CD4-positive, alpha-beta T cell treated with Interleukin-15 for 4 hours (primary cell): Measurements from ENCODE around the gene ZBTB7C.

ENCODE experiments used
- DNase-seq: peaks from one replicate; pipeline ENCODE4 v3.0.0-alpha.2; 2020; ENCODE audit warnings: low spot score

ZBTB7C gene

DNA sequence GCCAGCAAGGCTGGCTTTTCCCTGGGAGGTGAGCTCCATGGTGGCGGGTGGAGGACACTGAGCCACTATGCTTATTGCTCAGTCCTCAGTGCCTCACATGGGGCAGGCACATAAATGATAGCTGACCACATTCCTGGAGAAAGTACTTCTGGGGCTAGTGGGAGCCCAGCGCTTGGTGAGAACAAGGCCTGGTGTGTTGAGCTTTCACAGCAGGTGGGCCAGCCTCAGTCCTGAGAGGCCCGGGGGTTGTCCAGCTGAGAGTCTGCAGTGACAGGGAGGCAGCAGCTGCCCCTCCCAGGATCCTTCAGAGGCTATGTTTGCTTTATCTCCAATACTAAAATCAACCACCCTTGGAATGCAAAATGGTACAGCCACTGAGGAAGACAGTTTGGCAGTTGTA is 217.7 kb downstream of the ZBTB7C start:
- no peak for DNase-seq

DNA sequence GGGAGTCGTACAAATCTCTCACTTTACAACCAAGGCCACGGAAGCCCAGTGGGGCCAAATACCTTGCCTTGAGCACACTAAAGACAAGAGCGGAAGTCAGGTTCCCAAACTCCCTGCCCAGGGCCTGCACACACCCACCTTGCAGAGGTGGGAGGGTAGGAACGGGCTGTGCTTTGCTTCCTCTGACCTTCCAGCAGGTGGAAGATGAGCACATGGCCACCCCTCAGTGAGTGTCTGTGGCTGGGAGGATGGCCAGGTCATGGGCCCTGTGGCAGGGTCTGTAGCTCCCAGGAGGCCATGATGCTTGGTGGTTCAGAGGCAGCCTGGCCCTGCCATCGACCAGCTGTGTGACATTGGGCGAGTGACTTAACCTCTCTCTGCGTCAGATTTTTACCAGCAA is 218.2 kb downstream of the ZBTB7C start:
- DNase-seq = no peak

DNA sequence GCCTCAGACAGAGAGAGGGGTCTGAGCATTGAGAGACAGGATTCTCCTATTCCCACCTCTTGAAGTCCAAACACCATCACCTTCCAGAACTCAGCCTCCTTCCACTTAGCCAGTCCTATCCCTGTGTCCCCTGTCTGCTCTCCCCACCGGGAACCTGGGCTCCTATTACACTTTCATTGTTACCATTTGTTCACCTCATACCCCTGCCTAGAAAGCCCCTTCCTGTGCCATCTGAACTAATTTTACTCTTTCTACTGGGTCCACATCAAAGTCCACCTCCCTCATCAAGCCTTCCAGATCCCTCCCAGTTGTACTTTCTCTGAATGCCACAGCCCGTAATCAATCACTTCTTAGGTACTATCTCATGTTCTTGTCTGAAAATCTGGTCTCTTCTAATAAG is 220.6 kb downstream of the ZBTB7C start:
- no peak for DNase-seq

DNA sequence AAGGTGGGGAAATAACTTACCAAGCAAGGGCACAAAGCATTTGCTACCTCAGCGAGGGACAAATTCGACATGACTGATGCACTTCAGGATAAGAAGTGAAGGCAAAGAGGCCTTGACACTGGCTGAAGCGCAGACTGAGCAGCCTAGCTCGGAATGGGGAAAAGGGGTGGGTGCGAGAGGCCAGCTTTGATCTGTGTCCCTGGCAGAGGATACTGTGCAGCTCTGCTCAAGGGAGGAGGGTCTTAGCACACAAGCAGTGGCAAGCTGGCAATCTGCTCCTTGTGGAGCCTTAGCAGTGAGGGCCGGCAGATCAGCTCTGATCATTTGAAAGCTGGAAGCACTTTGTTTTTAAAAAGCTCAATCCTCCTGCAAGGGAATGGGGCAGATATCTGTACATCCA is 222.3 kb downstream of the ZBTB7C start:
- DNase-seq = no peak

DNA sequence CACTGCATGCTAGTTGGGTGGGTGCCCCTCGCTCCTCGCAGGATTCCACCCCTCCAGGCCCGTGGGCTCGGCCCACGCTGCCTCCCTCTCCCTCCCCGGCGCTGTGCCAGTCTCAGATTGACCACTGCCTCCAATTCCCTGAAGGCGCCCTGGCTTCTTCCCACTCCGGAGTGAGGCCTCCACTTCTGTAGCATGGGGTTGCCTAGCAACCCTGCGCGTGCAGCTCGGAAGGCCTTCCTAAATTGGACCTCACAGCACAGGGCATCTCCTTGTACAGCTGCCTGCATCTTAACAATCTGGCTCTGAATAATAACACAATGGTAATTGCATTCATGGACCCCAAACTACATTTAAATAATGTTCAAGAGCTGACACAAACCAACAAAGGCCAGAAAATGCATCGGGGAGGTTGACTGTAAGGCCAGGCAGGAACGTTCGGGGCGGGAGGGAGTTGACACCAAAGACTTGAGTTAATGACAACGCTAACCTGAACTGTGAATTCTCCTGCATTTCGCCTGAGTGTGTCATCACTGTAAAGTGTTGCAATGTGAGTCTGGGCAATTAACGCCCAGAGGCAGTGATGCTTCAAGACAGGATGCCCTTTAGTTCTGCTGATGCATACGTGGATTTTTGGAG is 222.9 kb downstream of the ZBTB7C start:
- no peak for DNase-seq

DNA sequence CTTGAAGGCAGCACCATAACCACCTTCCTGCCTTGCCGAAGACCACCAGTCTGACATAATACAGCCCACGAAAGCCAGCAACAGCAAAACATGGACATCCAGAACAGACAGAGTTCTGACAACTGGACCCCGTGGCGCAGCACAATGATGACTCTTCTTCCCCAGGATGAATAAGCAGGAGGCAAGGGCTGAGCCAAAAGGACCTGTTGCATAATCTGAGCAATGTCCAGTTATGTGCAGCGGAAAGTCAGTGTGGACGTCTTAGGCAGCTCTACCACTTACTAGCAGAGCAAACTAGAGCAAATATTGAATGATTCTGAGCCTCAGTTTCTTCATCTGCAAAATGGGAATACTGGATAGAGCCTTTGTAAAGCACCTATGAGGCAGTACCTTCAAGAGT is 225.1 kb downstream of the ZBTB7C start:
- no peak for DNase-seq

DNA sequence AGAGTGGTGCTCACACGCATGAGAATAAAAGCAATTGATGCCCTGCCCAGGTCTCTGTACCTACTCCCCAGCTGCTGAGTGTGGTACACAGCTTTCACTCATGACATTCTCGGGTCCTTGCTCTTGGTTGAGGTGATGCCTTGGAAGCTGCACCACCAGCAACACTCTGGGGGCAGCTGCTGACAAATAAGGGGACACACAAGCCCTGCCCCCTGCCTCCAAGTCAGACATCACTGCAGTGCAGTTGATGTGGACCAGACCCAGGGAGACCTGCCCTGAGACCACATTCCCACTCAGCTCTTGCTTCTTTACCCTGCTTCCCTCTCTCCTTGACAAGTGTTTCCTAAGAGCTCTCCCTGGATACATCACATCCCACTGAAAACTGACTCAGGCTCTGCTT is 225.6 kb downstream of the ZBTB7C start:
- no peak for DNase-seq

DNA sequence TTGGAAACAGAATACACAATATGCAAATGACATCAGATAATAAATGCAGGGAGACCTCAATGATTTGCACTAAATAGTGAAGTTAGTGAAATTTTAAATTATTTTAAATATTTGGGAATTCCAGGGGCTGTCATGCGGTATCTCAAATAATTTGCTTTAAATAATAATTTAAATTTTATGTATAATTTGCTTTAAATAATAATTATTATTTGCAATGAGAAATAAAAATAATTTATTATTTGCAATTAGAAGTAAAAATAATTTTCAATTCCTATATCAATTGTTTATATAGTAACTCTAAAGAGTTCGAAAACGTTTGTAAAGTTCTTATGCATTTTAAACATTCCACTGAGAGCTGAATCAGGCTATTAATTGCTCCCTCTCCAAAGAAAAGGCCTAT is 226.4 kb downstream of the ZBTB7C start:
- no peak for DNase-seq

DNA sequence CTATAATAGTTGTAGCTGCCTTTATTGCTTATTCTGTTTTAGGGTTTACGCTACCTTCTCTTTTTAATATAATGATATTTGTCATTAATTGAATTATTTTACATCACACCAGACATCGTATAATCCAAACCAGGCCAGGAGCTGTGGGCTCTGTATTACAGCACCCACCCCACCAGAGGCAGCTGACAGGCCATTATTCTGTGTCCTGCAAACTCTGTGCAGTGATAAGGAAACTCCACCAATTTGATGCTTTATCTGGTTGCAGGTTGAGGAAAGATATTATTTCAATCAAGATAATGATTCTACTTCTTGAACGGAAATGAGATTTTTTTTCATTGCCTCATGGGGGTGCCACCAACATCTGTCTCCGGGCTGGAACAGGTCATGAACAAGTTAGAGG is 227.3 kb downstream of the ZBTB7C start:
- no peak for DNase-seq

DNA sequence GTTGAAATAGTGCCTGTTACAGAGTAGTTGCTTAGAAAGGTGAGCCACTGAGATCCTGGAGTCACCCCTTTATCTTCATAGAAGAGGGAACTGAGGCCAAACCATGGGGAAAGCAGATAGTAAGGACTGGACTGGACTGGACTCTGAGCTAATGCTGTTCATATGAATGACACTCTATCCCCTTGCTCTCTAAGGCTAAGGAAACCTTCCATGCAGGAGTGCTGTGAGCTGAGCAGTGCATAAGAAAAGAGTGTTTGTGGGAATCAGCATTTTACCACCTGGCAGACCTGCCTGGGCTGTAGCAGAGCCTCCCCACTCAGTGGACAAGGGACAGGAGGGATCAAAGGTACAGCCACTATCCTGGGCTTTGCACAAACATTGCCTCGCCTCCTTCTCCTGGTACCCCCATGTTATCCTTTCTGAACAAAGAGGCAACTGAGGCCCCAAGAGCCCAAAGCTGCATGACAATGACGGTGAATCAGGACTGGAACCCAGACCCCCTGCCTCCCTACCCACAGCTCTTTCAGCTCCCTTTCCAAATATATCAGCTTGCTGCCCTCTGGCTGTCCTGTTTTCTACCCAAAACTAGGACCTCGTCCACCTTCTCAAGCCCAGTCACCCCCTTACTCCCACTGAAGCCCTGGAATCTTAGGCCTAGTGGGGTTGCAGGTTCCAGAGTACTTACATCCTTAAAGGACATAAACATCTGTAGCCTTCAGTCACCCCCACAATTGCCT is 227.9 kb downstream of the ZBTB7C start:
- DNase-seq = no peak

DNA sequence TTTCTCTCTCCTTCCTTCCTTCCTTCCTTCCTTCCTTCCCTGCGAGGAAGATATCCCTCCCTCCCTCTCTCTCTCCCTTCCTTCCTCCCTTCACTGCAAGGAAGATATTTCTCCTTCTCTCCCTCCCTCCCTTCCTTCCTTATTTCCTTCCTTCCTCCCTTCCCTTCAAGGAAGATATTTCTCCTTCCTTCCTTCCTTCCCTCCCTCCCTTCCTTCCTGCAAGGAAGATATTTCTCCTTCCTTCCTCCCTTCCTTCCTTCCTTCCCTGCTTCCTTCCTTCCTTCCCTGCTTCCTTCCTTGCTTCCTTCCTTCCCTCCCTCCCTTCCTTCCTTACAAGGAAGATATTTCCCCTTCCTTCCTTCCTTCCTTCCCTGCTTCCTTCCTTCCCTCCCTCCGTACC is 229.5 kb downstream of the ZBTB7C start:
- no peak for DNase-seq

DNA sequence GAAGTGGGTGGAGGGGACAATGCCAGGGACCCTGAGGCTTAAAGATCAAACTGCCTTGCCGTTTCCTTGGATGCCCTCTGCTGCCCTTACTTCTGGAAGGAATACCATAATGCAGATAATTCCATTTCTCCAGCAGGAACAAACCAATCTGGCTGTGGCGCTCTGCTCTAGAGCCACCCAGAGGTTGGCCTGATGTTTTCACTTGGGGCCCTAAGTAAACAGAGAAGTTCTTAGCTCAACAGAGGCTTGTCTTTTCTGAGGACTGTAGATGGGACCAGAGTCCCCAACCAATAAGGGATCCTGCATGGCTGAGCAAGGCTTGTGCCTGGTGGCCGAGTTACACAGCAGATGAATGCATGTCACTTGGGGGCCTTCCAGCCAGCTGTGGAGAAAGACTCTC is 230.2 kb downstream of the ZBTB7C start:
- no peak for DNase-seq

DNA sequence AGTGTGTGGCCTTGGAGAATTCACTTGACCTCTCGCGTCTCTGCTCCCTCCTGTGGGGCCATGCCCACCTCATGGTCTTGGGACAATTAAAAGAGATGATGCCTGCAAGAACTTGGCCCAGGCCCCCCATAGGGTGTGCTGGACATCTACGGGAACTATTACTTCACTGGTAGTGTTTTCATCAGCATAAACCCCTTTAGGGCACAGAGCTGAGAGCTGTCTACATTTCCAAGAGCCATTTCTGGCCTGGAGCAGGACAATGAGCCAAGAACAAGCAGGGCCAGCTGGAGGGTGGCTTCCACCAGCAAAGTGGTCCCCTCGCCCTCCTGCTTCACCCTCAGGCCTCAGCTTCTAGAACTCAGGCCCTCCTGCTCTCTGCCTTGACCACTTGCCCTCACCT is 232.3 kb downstream of the ZBTB7C start:
- DNase-seq = no peak

DNA sequence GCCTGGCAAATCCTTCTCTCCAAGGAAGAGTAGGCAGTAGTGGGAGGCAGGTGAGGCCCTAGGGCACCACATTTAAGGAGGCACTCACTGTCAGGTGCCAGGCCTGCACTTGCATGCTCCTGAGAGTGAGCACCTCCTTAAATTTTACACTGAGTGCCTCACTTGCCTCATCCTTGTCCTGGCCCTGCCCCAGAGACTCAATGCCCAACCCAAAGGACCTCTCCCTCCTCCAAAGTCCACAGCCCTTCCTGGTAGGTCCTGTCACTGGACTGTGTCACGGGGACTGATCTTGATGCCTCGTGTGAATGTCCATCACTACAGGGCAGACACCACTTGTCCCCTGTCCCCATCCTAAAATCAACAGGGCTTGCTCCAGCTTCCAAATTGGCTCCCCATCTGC is 235.6 kb downstream of the ZBTB7C start:
- no peak for DNase-seq

DNA sequence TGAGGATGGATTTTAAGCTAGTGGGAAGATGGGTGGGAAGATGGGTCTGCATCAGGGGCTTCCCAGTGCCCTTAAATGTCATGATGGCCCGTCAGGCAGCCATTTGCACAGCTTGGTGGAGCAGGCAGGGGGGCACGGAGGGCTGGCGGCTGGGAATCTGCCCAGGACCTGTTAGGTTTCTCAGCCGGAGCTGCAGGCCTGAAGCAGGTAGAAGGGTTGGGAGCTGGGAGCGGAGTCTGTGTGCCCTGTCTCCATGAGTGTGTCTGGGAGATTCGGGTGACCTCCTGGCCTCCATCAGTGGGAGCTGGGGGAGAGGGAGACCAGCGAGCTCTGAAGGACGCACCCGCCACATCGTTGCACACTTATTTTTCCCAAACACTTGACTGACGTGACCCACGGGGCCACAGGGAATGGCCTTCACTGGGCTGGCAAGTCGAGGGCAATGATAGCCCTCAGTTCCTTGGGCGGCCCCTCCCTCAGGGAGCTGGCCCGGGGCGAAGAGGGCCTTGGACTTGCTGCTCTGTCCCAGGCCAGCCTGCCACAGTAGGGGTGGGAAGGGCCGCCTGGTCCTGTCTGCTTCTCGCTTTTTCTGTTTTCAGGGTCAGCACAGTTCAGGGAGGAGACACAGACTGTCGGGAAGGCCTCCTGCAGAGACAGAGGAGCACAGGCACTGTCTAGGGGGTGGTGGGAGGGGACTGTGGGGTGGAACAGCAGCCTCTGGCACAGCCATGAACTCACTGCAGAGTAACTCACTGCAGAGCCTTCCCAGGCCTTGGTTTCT is 236.8 kb downstream of the ZBTB7C start:
- DNase-seq = no peak

DNA sequence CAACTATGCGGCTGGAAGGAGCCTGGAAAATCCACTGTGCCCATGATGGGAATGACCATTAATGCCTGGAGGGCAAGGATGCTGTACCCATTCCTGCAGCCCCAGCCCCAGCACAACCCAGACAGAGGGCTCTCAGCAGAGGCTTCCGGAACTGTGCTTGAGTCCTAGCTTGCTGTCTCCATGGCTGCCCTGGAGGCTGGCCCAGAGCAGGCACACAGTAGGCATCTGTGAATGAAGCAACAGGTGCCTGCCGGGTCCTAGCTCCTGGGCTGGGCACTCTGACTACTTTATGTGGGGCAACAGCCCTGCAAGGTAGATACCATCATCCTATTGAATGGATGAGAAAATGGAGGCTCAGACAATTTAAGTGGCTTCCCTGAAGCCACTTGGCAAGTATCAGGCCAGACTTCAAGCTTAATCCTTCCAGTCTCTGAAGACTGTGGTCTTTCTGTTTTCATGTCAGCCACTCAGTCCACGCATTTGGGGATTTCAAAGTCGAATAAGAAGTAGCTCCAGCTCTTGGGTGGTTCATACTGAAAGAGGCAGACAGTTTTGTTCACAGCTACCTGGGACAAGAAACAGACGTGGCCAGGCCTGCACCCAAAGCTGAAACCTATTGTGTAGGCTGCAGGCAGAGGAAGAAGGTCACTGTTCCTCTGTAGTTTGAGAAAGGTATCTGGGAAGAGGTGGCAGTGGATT is 237.5 kb downstream of the ZBTB7C start:
- no peak for DNase-seq

DNA sequence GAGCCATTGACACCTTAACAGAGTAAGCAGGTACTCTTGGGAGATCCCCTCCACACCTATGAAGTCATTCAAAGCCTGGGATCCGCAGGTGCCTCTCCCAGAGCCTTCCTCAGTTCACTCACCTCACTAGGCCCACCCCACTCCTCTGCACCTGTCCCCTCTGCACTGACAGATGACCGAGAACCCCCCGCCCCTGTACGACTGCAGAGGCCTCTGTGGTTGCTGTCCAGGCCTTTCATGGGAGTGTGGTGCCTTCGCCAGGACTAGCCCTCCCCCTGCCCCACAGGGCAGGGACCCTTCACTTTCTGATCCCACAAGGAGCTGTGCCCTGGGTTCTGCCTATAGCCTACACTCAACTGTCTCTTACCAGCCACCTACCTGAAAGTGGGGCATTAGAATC is 238.5 kb downstream of the ZBTB7C start:
- no peak for DNase-seq

DNA sequence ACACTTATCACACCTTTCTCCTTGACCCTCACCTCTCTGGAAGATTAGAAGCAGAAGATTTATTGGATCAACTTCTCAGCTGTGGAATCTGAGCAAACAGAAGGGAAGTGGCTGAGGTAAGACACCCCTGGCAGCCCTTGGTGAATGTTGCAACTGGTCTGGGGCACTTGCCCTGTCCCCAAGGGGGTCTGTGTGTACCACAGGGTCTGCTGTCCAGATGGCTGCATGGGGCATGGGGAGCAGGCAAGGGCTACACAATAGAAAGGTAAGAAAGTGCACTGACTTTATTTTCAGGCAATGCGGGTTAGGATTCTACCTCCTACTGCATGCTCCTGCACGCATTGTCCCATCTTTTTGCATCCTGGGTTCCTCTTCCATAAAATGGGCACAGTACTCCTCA is 240.3 kb downstream of the ZBTB7C start:
- DNase-seq = no peak

DNA sequence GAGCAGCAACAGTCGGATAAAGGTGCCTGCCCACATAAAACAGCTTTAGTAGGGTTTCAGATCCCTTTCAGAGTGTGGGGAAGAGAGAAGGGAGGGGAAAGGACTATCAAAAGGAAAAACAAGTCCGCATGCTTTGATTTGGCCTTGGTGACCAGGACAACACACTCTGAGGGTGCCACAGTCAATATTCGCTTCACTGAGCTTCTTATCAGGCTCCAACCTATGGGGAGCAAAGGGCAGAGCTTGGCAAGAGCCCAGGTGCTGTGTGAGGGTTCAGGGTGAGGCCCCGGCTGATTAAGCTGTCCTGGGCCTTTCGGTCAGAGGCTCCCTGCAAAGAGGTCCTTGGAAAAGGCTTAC is 241.3 kb downstream of the ZBTB7C start:
- no peak for DNase-seq

DNA sequence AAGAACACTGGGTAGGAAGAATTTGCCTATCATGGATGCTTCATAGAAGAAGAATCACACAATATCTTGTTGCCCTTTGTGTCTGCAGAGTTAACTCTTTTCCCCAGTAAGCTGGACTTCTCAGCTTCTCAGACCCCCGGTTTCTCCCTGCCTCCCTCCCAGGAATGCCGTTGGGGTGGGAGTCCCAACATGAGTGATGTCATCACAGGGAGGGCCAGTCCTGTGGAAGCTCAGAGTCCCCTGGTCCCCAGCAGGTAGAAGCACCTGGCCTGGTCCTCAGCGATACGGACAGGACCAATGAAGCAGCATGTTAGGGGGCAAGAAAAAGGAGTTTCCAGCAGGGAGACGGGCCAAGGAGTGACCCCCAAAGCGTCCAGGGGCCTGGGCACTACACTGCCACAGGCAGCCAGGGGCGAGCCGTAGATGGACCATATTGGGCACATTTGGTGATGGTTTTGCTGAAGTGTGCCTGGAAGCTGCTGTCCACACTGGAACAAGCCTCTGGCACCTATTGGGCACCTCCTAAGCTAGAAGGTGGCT is 242.8 kb downstream of the ZBTB7C start:
- DNase-seq = no peak

DNA sequence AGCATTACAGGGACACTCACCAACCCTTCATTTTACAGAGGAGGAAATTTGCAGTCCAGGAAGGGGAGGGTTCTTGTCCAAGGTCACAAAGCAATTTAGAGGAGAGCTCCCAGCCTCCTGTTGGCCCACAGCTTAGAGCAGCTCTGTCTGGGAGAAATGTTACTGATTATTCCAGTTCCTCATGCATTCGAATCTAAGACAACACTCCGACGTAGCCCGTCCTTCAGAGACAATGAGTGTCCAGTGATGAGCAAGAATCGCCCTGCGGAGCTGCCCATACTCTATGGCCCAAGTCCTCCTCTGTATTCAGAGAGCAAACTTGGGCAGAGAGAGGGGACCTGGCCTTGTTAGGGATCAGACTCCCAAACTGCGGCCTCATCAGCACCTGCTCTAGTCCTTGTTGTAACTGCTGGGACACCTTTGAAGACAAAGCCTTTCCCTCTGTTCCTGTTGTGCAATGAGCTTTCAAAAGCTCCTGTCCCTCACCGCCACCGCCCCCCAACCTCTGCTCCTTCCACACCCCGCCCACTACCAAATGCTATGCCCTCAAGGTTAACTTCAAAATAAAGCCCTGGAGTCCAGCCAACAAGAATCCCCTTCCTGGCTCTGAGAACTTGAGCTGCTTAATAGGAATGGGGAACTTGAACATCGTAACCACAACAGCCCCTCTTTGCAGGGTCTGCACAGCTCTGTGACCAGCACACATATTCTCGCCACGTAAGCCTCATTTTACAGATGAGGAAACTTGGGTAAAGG is 243.9 kb downstream of the ZBTB7C start:
- no peak for DNase-seq

DNA sequence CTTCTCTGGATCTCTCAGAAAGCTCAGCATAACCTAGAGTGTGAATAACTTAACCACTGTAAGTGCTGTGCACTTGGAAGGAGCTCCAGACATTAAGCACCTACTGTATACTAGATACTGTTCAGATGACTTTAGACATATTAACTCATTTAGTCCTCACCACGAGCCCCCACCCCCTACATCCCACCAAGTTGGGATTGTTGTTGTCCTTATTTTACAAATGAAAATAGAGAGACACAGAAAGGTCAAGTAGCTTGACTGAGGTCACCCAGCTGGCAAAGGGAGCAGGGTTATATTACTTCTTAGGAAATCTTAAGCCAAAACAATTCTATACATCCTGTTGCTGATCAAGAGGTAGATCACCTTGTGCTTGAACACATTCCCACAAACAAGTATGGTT is 244.5 kb downstream of the ZBTB7C start:
- DNase-seq = no peak
